ENCODE measurements around the gene GALNT2. TPM values are rescaled to one million over a fixed set of nuclear protein-coding genes. Genes with fewer than 3 reads are reported as not detected.

Gene GALNT2
- total and polyA plus RNA-seq, 2 of the 13 experiments (the other 11 are each of a cell fraction or from before 2014, with no cell fraction given), result 39.3 to 39.6 TPM

DNA sequence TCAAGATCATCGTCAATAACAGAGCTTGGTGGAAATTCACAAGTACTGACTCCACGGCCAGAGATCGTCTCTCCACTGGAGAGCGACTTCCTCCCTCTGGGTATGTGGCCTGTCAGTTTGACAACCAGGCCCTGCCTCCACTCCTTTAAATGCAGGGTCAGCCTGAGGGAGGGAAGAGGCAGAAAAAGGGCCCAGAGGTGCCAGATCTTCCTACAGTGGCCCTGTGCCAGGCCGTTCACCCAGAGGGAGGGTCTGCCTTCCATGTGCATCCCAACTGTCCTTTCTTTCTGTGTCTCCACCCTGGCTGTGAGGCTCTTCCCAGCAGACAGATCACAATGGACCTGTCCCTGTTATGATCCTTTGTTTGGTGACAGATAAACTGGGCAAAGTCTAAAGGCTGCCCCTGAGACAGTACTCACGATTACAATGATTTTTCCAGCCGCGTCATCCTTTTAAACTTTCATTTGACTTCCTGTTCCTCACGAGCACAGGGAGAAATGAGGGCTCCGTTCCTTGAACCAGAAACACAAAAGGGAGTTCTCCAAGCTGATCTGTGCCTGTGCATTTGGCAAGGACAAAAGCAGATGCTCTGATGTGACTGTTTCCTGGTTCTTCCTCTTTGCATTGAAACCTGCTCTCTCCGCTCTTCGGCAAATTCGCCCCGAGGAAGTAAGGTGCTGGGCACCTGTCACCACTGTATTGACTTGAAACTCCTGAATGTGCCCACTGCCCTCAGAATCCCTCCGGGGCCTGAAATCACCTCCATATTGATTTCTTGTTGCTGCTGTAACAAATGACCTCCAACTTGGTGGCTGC, 232.4 kb downstream of the GALNT2 start (continued):
- TF ChIP-seq, protein P1, sequence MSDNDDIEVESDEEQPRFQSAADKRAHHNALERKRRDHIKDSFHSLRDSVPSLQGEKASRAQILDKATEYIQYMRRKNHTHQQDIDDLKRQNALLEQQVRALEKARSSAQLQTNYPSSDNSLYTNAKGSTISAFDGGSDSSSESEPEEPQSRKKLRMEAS (IDR thresholded peaks at IDR 0.05), result peak; percentile 13; the same call in 1 of the 2 replicates
- TF ChIP-seq, protein P2, sequence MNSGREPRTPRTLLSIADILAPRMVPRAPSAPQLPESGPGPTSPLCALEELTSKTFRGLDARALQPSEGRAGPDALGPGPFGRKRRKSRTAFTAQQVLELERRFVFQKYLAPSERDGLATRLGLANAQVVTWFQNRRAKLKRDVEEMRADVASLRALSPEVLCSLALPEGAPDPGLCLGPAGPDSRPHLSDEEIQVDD (CRISPR knock-in tag; IDR thresholded peaks at IDR 0.05; ENCODE audit: borderline replicate concordance), result no peak
- TF ChIP-seq PCBP2 (optimal IDR thresholded peaks at IDR 0.05; ENCODE audit: low read depth, low read length, poor library complexity, severe bottlenecking) (no peak), GFI1 (CRISPR knock-in tag; IDR thresholded peaks at IDR 0.05; ENCODE audit: borderline replicate concordance) (no peak), ATF7 (IDR thresholded peaks at IDR 0.05) (no peak), ATF7 (CRISPR knock-in tag; IDR thresholded peaks at IDR 0.05) (no peak), ZNF569 (CRISPR knock-in tag; IDR thresholded peaks at IDR 0.05; ENCODE audit: borderline replicate concordance) (no peak), TEAD2 (CRISPR knock-in tag; IDR thresholded peaks at IDR 0.05) (no peak), ELF1 (CRISPR knock-in tag; IDR thresholded peaks at IDR 0.05) (peak; percentile 37; the same call in 1 of the 2 replicates), ZNF614 (CRISPR knock-in tag; IDR thresholded peaks at IDR 0.05; ENCODE audit: borderline replicate concordance) (0 out of 2 replicates have a peak, but pooled peaks have one; percentile 15), TEAD3 (CRISPR knock-in tag; optimal IDR thresholded peaks at IDR 0.05; ENCODE audit: borderline replicate concordance) (peak; percentile 32), ZNF33B (CRISPR knock-in tag; IDR thresholded peaks at IDR 0.05) (0 out of 2 replicates have a peak, but pooled peaks have one; percentile 24), HOXD1 (CRISPR knock-in tag; IDR thresholded peaks at IDR 0.05) (no peak), ZNF550 (CRISPR knock-in tag; IDR thresholded peaks at IDR 0.05; ENCODE audit: borderline replicate concordance) (no peak), ZSCAN20 (CRISPR knock-in tag; IDR thresholded peaks at IDR 0.05; ENCODE audit: borderline replicate concordance) (no peak), SAP130 (CRISPR knock-in tag; IDR thresholded peaks at IDR 0.05; ENCODE audit: low read depth) (peak; percentile 56), ZNF256 (CRISPR knock-in tag; conservative IDR thresholded peaks at IDR 0.05) (no peak), ZBTB21 (CRISPR knock-in tag; IDR thresholded peaks at IDR 0.05) (peak; percentile 53; the same call in 1 of the 2 replicates), SALL1 (CRISPR knock-in tag; IDR thresholded peaks at IDR 0.05) (peak; percentile 83), ZNF775 (CRISPR knock-in tag; IDR thresholded peaks at IDR 0.05; ENCODE audit: borderline replicate concordance) (no peak), FOSL2 (CRISPR knock-in tag; IDR thresholded peaks at IDR 0.05) (peak; percentile 46), ZNF891 (CRISPR knock-in tag; IDR thresholded peaks at IDR 0.05) (no peak), GZF1 (CRISPR knock-in tag; IDR thresholded peaks at IDR 0.05) (no peak), ZNF331 (CRISPR knock-in tag; IDR thresholded peaks at IDR 0.05) (0 out of 2 replicates have a peak, but pooled peaks have one; percentile 22), NR1H2 (CRISPR knock-in tag; IDR thresholded peaks at IDR 0.05; ENCODE audit: borderline replicate concordance, low read depth) (no peak), ZNF841 (CRISPR knock-in tag; IDR thresholded peaks at IDR 0.05; ENCODE audit: borderline replicate concordance) (no peak), MXD4 (CRISPR knock-in tag; IDR thresholded peaks at IDR 0.05) (no peak), FOXA3 (CRISPR knock-in tag; IDR thresholded peaks at IDR 0.05) (peak; percentile 27; the same call in 1 of the 2 replicates), CHCHD3 (CRISPR knock-in tag; IDR thresholded peaks at IDR 0.05) (no peak), ZBTB1 (CRISPR knock-in tag; IDR thresholded peaks at IDR 0.05; ENCODE audit: borderline replicate concordance) (no peak)
- TF ChIP-seq, protein P3, sequence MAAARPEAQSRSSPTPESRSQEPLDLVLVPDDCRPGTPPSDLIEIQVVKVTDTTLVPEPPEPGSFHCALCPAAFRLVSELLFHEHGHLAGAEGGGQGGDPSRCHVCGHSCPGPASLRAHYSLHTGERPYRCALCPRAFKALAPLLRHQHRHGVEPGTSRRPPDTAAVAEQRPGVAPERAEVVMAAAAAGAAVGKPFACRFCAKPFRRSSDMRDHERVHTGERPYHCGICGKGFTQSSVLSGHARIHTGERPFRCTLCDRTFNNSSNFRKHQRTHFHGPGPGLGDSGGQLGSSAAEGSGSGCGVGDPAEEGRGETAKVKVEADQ (CRISPR knock-in tag; IDR thresholded peaks at IDR 0.05; ENCODE audit: borderline replicate concordance), result no peak
- TF ChIP-seq, protein P4, sequence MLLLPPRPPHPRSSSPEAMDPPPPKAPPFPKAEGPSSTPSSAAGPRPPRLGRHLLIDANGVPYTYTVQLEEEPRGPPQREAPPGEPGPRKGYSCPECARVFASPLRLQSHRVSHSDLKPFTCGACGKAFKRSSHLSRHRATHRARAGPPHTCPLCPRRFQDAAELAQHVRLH (CRISPR knock-in tag; IDR thresholded peaks at IDR 0.05; ENCODE audit: borderline replicate concordance, low read depth), result no peak

Data from HepG2 (cell line).